Ovary (tissue), 3 donors: ENCODE measurements around the gene GPRIN3.

Experiments
- POLR2A ChIP-seq: fragments of 450-650 bp; IDR thresholded peaks from one replicate; pipeline ENCODE4 v1.6.1; 2017; ENCODE audit warnings: antibody characterized with exemption, mild to moderate bottlenecking, moderate library complexity
- TF ChIP-seq, protein P1 (sequence below), 3 donors: fragments of 450-650 bp in 2 of 3; fragments of 200-600 bp in 1 of 3; IDR thresholded peaks; one replicate each; pipeline versions ENCODE4 v1.5.1 to v1.8.0; 2016 to 2022; ENCODE audit warnings: antibody characterized with exemption in 3 of 3, mild to moderate bottlenecking in 1 of 3
- donor health status: DM: no; HTN: no; CAD: no.

DNA sequence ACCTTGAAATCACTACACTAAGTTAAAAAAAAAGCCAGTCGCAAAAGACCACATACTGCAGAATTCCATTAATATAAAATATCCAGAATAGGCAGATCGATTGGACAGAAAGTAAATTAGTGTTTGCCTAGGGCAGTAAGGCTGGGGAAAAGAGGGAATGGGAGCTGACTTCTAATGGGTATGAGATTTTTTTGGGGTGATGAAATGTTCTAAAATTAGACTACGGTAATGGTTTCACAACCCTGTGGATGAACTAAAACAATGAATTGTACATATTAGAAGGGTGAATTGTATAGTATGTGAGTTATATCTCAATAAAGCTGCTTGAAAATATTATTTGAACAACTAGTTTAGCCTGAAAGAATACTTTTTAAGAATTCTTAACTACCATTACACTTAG, 6.7 kb upstream of the GPRIN3 start:
- TF ChIP-seq, protein P1, sequence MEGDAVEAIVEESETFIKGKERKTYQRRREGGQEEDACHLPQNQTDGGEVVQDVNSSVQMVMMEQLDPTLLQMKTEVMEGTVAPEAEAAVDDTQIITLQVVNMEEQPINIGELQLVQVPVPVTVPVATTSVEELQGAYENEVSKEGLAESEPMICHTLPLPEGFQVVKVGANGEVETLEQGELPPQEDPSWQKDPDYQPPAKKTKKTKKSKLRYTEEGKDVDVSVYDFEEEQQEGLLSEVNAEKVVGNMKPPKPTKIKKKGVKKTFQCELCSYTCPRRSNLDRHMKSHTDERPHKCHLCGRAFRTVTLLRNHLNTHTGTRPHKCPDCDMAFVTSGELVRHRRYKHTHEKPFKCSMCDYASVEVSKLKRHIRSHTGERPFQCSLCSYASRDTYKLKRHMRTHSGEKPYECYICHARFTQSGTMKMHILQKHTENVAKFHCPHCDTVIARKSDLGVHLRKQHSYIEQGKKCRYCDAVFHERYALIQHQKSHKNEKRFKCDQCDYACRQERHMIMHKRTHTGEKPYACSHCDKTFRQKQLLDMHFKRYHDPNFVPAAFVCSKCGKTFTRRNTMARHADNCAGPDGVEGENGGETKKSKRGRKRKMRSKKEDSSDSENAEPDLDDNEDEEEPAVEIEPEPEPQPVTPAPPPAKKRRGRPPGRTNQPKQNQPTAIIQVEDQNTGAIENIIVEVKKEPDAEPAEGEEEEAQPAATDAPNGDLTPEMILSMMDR (IDR thresholded peaks at IDR 0.05): no peak
- no peak for TF ChIP-seq POLR2A
